ENCODE data around the gene MUC2.

The MUC2 gene

GRCh38 chr11:1076061-1076665 lies 1.5 kb downstream of the MUC2 start:
- POLR2A ChIA-PET = no interaction called here
- DNase-seq (ENCODE audit: extremely low spot score) = no peak
- TF ChIP-seq BHLHE40 (IDR thresholded peaks at IDR 0.05; ENCODE audit: borderline replicate concordance) (no peak), CTBP1 (IDR thresholded peaks at IDR 0.05; ENCODE audit: borderline replicate concordance) (no peak), SP1 (IDR thresholded peaks at IDR 0.05) (no peak), SUZ12 (IDR thresholded peaks at IDR 0.05) (no peak), FOXK2 (IDR thresholded peaks at IDR 0.05) (no peak), ZNF384 (IDR thresholded peaks at IDR 0.05) (no peak), HDGF (IDR thresholded peaks at IDR 0.05; ENCODE audit: borderline replicate concordance) (no peak), LEF1 (IDR thresholded peaks at IDR 0.05; ENCODE audit: borderline replicate concordance) (no peak), FOXA1 (IDR thresholded peaks at IDR 0.05) (no peak), PKNOX1 (IDR thresholded peaks at IDR 0.05) (no peak)
- CTCF ChIA-PET = no interaction called here

GRCh38 chr11:1077033-1077416 lies 2.4 kb downstream of the MUC2 start:
- ChIA-PET CTCF (no interaction called here), POLR2A (no interaction called here)
- DNase-seq (ENCODE audit: extremely low spot score) = no peak
- no peak for TF ChIP-seq PKNOX1 (IDR thresholded peaks at IDR 0.05)

- ChIA-PET CTCF (no interaction called here), POLR2A (no interaction called here)
- DNase-seq (ENCODE audit: extremely low spot score) = no peak
- TF ChIP-seq LEF1 (IDR thresholded peaks at IDR 0.05; ENCODE audit: borderline replicate concordance) (no peak), PKNOX1 (IDR thresholded peaks at IDR 0.05) (no peak), FOXK2 (IDR thresholded peaks at IDR 0.05) (no peak), NFRKB (IDR thresholded peaks at IDR 0.05) (no peak), ZNF384 (IDR thresholded peaks at IDR 0.05) (no peak), ARNT (IDR thresholded peaks at IDR 0.05) (no peak), SUZ12 (IDR thresholded peaks at IDR 0.05) (no peak), HDGF (IDR thresholded peaks at IDR 0.05; ENCODE audit: borderline replicate concordance) (no peak), BHLHE40 (IDR thresholded peaks at IDR 0.05; ENCODE audit: borderline replicate concordance) (no peak), CTBP1 (IDR thresholded peaks at IDR 0.05; ENCODE audit: borderline replicate concordance) (no peak), L3MBTL2 (conservative IDR thresholded peaks at IDR 0.05) (no peak), FOXA1 (IDR thresholded peaks at IDR 0.05) (no peak), ELF4 (IDR thresholded peaks at IDR 0.05) (no peak), TARDBP (IDR thresholded peaks at IDR 0.05) (no peak), FOXM1 (IDR thresholded peaks at IDR 0.05; ENCODE audit: borderline replicate concordance) (no peak), SP1 (IDR thresholded peaks at IDR 0.05) (no peak)
Observed at GRCh38 chr11:1077417-1078119, 2.9 kb downstream of the MUC2 start.

GRCh38 chr11:1078191-1078601 lies 3.5 kb downstream of the MUC2 start:
- DNase-seq (ENCODE audit: extremely low spot score) = no peak
- TF ChIP-seq FOXA1 (IDR thresholded peaks at IDR 0.05) (no peak), TARDBP (IDR thresholded peaks at IDR 0.05) (no peak), ZNF384 (IDR thresholded peaks at IDR 0.05) (no peak), NFRKB (IDR thresholded peaks at IDR 0.05) (no peak), ARNT (IDR thresholded peaks at IDR 0.05) (no peak), CTBP1 (IDR thresholded peaks at IDR 0.05; ENCODE audit: borderline replicate concordance) (no peak), FOXM1 (IDR thresholded peaks at IDR 0.05; ENCODE audit: borderline replicate concordance) (no peak), HDGF (IDR thresholded peaks at IDR 0.05; ENCODE audit: borderline replicate concordance) (no peak), L3MBTL2 (conservative IDR thresholded peaks at IDR 0.05) (no peak), LEF1 (IDR thresholded peaks at IDR 0.05; ENCODE audit: borderline replicate concordance) (no peak), ELF4 (IDR thresholded peaks at IDR 0.05) (no peak), SUZ12 (IDR thresholded peaks at IDR 0.05) (no peak), PKNOX1 (IDR thresholded peaks at IDR 0.05) (no peak), BHLHE40 (IDR thresholded peaks at IDR 0.05; ENCODE audit: borderline replicate concordance) (no peak), SP1 (IDR thresholded peaks at IDR 0.05) (no peak)
- POLR2A ChIA-PET = no interaction called here

GRCh38 chr11:1081601-1082311 lies 7.1 kb downstream of the MUC2 start:
- POLR2A ChIA-PET = no interaction called here
- CTCF ChIA-PET = no interaction called here
- TF ChIP-seq ZNF384 (IDR thresholded peaks at IDR 0.05) (no peak), SP1 (IDR thresholded peaks at IDR 0.05) (no peak), FOXA1 (IDR thresholded peaks at IDR 0.05) (no peak), FOXK2 (IDR thresholded peaks at IDR 0.05) (no peak), BHLHE40 (IDR thresholded peaks at IDR 0.05; ENCODE audit: borderline replicate concordance) (no peak), NFRKB (IDR thresholded peaks at IDR 0.05) (no peak), PKNOX1 (IDR thresholded peaks at IDR 0.05) (no peak), L3MBTL2 (conservative IDR thresholded peaks at IDR 0.05) (no peak), CTBP1 (IDR thresholded peaks at IDR 0.05; ENCODE audit: borderline replicate concordance) (no peak), LEF1 (IDR thresholded peaks at IDR 0.05; ENCODE audit: borderline replicate concordance) (no peak), HDGF (IDR thresholded peaks at IDR 0.05; ENCODE audit: borderline replicate concordance) (no peak), TARDBP (IDR thresholded peaks at IDR 0.05) (no peak)
- no peak for DNase-seq (ENCODE audit: extremely low spot score)

More at GRCh38 chr11:1078191-1078601, 3.5 kb downstream of the MUC2 start:
- CTCF ChIA-PET = no interaction called here

All from HEK293T (cell line).